Measurements from ENCODE around the gene ZNF768. TPM values are rescaled to one million over a fixed set of nuclear protein-coding genes. Genes with fewer than 3 reads are reported as not detected.

Gene ZNF768
- total and polyA plus RNA-seq, 2 of the 13 experiments (the other 11 are each of a cell fraction or from before 2014, with no cell fraction given): 26.7 to 34.4 TPM

- TF ChIP-seq FOXA1 (IDR thresholded peaks at IDR 0.05): no peak
- no peak for TF ChIP-seq FOXA1 (CRISPR knock-in tag; IDR thresholded peaks at IDR 0.05)
- TF ChIP-seq ZNF260 (CRISPR knock-in tag; IDR thresholded peaks at IDR 0.05; ENCODE audit: borderline replicate concordance, low read depth): no peak
- TF ChIP-seq ZNF691 (CRISPR knock-in tag; IDR thresholded peaks at IDR 0.05; ENCODE audit: borderline replicate concordance, low read depth): no peak
- TF ChIP-seq SYNCRIP (IDR thresholded peaks at IDR 0.05; ENCODE audit: insufficient read depth, low read depth, low read length): no peak
- 0 out of 2 replicates have a peak, but pooled peaks have one; percentile 13 for TF ChIP-seq ZNF264 (CRISPR knock-in tag; IDR thresholded peaks at IDR 0.05)
- TF ChIP-seq PREB (CRISPR knock-in tag; IDR thresholded peaks at IDR 0.05): no peak
These were observed 7.5 kb upstream of the ZNF768 start (continued) for GRCh38 chr16:30533748-30534367.

- Histone ChIP-seq H3K4me1 (ENCODE audit: insufficient read depth, low read length) (peaks cover 60% of the 10 kb centered on the region), H3K79me2 (ENCODE audit: insufficient read depth, low read length) (peaks cover 31% of the 10 kb centered on the region), H3K36me3 (replicated peaks in 1 of 2; ENCODE audit: control insufficient read depth in 1 of 2, insufficient read depth in 2 of 2, low read length in 2 of 2) (peaks cover 0 to 1% of the 10 kb centered on the region in 2 experiments; a peak in 1 of 5 replicates), H3K4me2 (ENCODE audit: low read depth, low read length) (peak overlapping the region; percentile 95), H3K9me3 (ENCODE audit: low read length) (no peaks in the 10 kb centered on the region), H4K20me1 (ENCODE audit: insufficient read depth, low read length) (no peaks in the 10 kb centered on the region), H3K27ac (ENCODE audit: extremely low read length, insufficient read depth, low read length) (no peak overlapping the region), H2AFZ (ENCODE audit: low read length) (no peak overlapping the region), H3K4me3 (replicated peaks in 1 of 3; ENCODE audit: insufficient read depth in 1 of 3, low read depth in 2 of 3, low read length in 3 of 3) (peak overlapping the region; percentile 75 to 93 (median 81)), H3K9ac (ENCODE audit: insufficient read depth, low read depth, low read length) (peak overlapping the region; percentile 89), H3K27me3 (ENCODE audit: control insufficient read depth in 1 of 2, insufficient read depth in 2 of 2, low read length in 2 of 2) (no peaks in the 10 kb centered on the region; a peak in 1 of 5 replicates)
- intact Hi-C loops (cut with micrococcal nuclease; ENCODE audit: unreplicated experiment) (no loop called here), in situ Hi-C loops (cut with HindIII; ENCODE audit: extremely low pct_ligation_motif_present, low pct_unique_long_range_greater_than_20kb) (no loop called here)
- WGBS (ENCODE audit: low lambda C conversion rate): 85% methylated on average over 11 of the region's 11 CpGs
- ATAC-seq (no peak), DNase-seq (ENCODE audit: low spot score) (no peak), FAIRE-seq (no peak)
- ChIA-PET CTCF (ENCODE audit: low intra/inter-chr PET ratio, low total read pairs) (no interaction called here), POLR2A (interaction anchor here (0.6 to 5.1 kb wide), 8 partner anchors 11 to 117 kb away, joined by 3 to 187 read pairs (median 14); partner anchors contain the start of genes DCTPP1, ZNF688 and ZNF764)
- BruUV-seq (replicated peaks): no TSS peak
- TF ChIP-seq MEIS1 (CRISPR knock-in tag; IDR thresholded peaks at IDR 0.05; ENCODE audit: borderline replicate concordance): no peak
- TF ChIP-seq ZBTB33 (CRISPR knock-in tag; IDR thresholded peaks at IDR 0.05): peak; percentile 73
- TF ChIP-seq FOXO4 (CRISPR knock-in tag; conservative IDR thresholded peaks at IDR 0.05): 0 out of 2 replicates have a peak, but pooled peaks have one; percentile 67
- TF ChIP-seq ZBTB39 (CRISPR knock-in tag; IDR thresholded peaks at IDR 0.05): 0 out of 2 replicates have a peak, but pooled peaks have one; percentile 17
These were observed 6.8 kb upstream of the ZNF768 start for GRCh38 chr16:30533146-30533522.

Measured in HepG2 (cell line).